Measurements from ENCODE around the gene NDUFA8.

The NDUFA8 gene

GRCh38 chr9:122159026-122159924 lies at the start of gene NDUFA8, which contains the start of gene MORN5:
Gene NDUFA8 (minus strand): TSS chr9:122159779. CDS start chr9:122159677, 102 bp downstream.
Gene MORN5 (plus strand): TSS chr9:122159908. CDS start chr9:122159973, 65 bp downstream.
- TF ChIP-seq CTCF (IDR thresholded peaks at IDR 0.05; ENCODE audit: extremely low read depth, missing control alignments), result no peak
- DNase-seq (ENCODE audit: low spot score), result peak; percentile 96

DNA sequence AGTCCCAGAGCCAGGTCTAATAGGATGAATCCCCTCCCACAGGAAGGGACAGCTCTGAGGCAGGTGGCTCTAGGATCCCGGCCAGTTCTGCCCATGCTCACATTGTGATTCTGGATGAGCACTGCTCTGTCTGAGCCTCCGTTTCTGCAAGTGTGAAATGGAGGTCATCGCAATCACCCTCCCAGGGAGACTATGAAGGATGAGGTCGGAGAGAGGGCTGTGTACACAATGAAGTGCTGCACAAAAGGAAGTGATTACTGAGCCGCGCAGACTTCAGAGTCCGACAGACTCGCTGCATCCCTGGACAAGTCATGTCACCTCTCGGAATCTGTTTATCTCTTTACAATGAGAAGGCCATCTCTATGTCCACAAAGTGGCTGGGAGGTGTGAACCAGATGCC lies 47.5 kb upstream of the NDUFA8 start:
- TF ChIP-seq CTCF (IDR thresholded peaks at IDR 0.05; ENCODE audit: extremely low read depth, missing control alignments), result no peak
- no peak for DNase-seq (ENCODE audit: low spot score)

DNA sequence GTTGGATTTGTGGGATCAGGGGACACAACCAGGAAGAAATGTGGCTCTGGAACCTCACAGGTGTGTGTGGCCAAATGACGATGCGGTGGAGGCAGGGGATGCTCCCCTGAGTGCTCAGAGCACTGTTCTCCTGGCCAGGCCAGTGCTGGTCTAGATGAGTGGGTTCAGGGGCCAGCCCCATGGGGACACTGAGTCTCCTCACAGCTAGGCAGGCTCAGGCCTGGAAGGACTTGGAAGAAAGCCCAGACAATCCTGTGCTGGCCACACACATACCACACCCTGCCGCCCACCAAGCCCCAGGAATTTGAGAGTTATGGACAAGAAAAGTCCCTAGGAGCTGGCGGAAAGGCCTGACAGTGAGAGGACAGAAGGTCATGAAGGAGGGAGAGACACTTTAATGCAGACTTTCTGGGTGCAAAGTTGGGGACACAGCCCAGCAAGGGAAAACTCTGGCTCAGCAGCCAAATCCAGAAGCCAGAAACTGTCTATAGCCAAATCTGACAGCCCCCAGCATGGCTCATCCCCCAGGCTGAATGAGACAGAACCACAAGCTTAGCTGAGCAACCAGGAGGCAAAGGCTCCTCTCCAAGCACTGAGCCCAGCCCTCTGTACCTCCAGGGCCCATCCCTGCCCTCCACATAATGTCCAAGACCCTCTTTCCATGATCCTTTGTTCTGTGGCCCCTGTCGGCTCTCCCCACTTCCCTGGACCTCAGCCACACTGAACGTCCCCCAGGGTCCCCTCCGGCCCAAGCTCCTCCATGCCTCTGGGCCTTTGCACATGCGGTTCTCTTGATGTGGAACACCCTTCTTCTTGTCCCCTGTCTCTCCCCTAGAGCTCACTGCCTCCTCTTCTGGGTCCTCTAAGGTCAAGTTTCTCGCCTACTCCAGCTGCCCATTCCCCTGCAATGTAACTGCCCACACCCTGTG lies 46.8 kb upstream of the NDUFA8 start:
- no peak for DNase-seq (ENCODE audit: low spot score)
- no peak for TF ChIP-seq CTCF (IDR thresholded peaks at IDR 0.05; ENCODE audit: extremely low read depth, missing control alignments)

- no peak for TF ChIP-seq CTCF (IDR thresholded peaks at IDR 0.05; ENCODE audit: extremely low read depth, missing control alignments)
- DNase-seq (ENCODE audit: low spot score), result no peak
Measured at GRCh38 chr9:122205176-122205575, 45.6 kb upstream of the NDUFA8 start.

DNA sequence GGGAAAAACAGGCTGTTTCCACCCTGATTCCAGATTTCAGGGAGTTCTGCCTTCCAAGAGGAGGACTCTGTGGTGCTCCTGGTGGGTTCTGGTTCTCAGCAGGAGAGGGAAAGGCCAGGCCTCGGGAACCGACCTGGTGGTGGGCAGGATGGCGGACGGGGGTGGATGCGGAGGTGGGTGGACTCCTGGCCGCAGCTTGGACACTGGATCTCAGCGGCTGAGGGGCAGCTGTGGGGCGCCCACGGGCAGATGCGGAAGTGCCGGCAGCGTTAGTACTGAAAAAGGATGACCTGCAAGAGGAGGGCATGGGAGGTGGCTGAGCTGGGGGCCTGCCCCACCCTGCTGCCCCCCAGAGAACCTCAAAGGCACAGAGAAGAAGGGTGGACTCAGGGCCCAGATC lies 44.9 kb upstream of the NDUFA8 start:
- TF ChIP-seq CTCF (IDR thresholded peaks at IDR 0.05; ENCODE audit: extremely low read depth, missing control alignments), result no peak
- no peak for DNase-seq (ENCODE audit: low spot score)

DNA sequence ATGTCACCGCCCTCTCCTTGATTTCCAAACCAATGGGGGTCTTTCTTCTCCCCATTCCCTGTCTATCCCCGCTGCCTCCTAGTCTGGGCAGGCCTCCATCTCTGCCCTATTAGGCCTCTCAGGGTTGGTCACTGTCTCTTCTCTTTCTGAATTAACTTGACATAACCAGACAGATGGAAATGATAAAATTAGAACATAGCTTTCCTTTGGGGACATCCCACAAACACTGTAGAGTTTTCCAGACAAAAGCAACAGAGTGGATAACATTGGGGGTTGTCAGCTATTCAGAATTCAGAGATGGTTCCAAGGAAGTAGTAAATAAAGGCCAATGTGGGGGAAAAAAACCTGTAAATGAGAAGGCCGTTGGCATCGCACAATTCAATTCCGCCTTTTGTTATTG lies 44.5 kb upstream of the NDUFA8 start:
- no peak for TF ChIP-seq CTCF (IDR thresholded peaks at IDR 0.05; ENCODE audit: extremely low read depth, missing control alignments)
- no peak for DNase-seq (ENCODE audit: low spot score)

DNA sequence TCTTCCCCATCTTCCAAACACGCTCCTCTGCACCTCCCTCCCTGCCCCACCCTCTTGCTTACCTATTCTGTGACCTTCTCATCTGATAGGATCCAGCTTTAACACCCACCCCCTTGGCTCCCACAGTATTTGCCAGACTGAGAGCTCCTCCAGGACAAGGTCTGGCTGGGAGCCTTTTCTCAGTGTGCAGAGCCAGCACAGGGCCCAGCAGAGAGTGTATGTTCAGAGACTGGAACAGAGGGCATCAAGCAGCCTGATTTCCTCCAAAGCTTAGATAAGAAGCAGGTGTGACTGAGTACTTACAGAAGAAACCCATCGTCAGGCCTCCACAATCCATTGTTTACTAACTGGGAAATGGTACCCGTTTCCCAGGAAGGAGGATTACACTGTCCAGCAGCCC lies 42.5 kb upstream of the NDUFA8 start:
- no peak for TF ChIP-seq CTCF (IDR thresholded peaks at IDR 0.05; ENCODE audit: extremely low read depth, missing control alignments)
- no peak for DNase-seq (ENCODE audit: low spot score)

All from GM20000 (cell line).